WTC11 (cell line): ENCODE measurements around the gene SKAP1. TPM values are rescaled to one million over a fixed set of nuclear protein-coding genes. Genes with fewer than 3 reads are reported as not detected.

Experiments
- microRNA-seq: library from miRNA; unstranded; fragments of <30 nt; microRNA quantifications from one replicate; pipeline ENCODE4 v1.2.0, GENCODE V29; 2022; ENCODE audit warnings: borderline number of aligned reads
- total RNA-seq: library from RNA; stranded (reverse); gene quantifications from 3 replicates; pipeline ENCODE4 v1.2.3, GENCODE V29; 2021

SKAP1 gene
- total RNA-seq, 1 experiment from 2014 or later: not detected

Small RNA genes within 50 kb of the gene (microRNA-seq; reads per million reads assigned to microRNA genes)
- gene MIR1203: not detected

Other genes with a start within 250 kb of the SKAP1 start
- 0.41 to 0.63 TPM (median 0.55 TPM) in 3 replicates for gene HOXB1, start 100.8 kb upstream of the SKAP1 start, total RNA-seq
- 1.3 to 3.7 TPM (median 2.0 TPM) in 3 replicates for gene HOXB2, start 114.9 kb upstream of the SKAP1 start, total RNA-seq
- 0.04 TPM in 1 of 3 replicates, not detected in the others for gene HOXB4, start 148.1 kb upstream of the SKAP1 start, total RNA-seq
- gene HOXB3, start 160.0 kb upstream of the SKAP1 start, total RNA-seq: 0.09 to 0.30 TPM (median 0.11 TPM) in 3 replicates
- gene HOXB5, start 163.6 kb upstream of the SKAP1 start, total RNA-seq: not detected in 3 replicates
- gene HOXB6, start 174.8 kb upstream of the SKAP1 start, total RNA-seq: 0.11 TPM in 1 of 3 replicates, not detected in the others
- 0.14 TPM in 1 of 3 replicates, not detected in the others for gene HOXB7, start 180.8 kb upstream of the SKAP1 start, total RNA-seq
- gene HOXB8, start 185.1 kb upstream of the SKAP1 start, total RNA-seq: not detected in 3 replicates
- gene HOXB9, start 196.1 kb upstream of the SKAP1 start, total RNA-seq: 0.09 to 0.24 TPM (median 0.09 TPM) in 3 replicates